Thoracic aorta (tissue), 2 donors: ENCODE results near the gene MITF. TPM values are rescaled to one million over a fixed set of nuclear protein-coding genes. Genes with fewer than 3 reads are reported as not detected.

Experiments
- ATAC-seq: fragments of 150-250 bp; one replicate; pipeline ENCODE4 v1.8.0; 2017; ENCODE audit warnings: low read depth; ENCODE audit not compliant: insufficient number of reproducible peaks, low FRiP score
- DNase-seq: peaks from one replicate; pipeline ENCODE4 v3.0.0-alpha.2; 2020; ENCODE audit warnings: low spot score
- H3K27ac ChIP-seq, 2 donors: fragments of 200-600 bp; sonication (generic); 1 replicate in 1 of 2; 2 replicates in 1 of 2; pipeline ENCODE4 v1.5.1; 2016; ENCODE audit warnings: mild to moderate bottlenecking in 2 of 2, moderate library complexity in 2 of 2
- H3K27me3 ChIP-seq: fragments of 200-600 bp; sonication (generic); replicated peaks from 2 replicates; pipeline ENCODE4 v1.6.0; 2016; ENCODE audit warnings: mild to moderate bottlenecking; ENCODE audit not compliant: insufficient read depth
- H3K36me3 ChIP-seq: fragments of 200-600 bp; sonication (generic); one replicate; pipeline ENCODE4 v1.5.1; 2016
- H3K4me1 ChIP-seq, 2 donors: fragments of 200-600 bp; sonication (generic); 1 replicate in 1 of 2; 2 replicates in 1 of 2; pipeline versions ENCODE4 v1.5.1 to v1.6.0; 2016; ENCODE audit warnings: low read depth in 2 of 2, mild to moderate bottlenecking in 1 of 2; ENCODE audit not compliant: control insufficient read depth in 1 of 2
- H3K4me3 ChIP-seq: fragments of 200-600 bp; sonication (generic); 2 replicates; pipeline ENCODE4 v1.5.1; 2016; ENCODE audit warnings: mild to moderate bottlenecking
- H3K9me3 ChIP-seq: fragments of 200-600 bp; sonication (generic); 2 replicates; pipeline ENCODE4 v1.5.1; 2016
- CTCF ChIP-seq: fragments of 200-600 bp; sonication (generic); IDR thresholded peaks from one replicate; pipeline ENCODE4 v1.5.1; 2019; ENCODE audit warnings: antibody characterized with exemption
- total RNA-seq, 2 donors: library from RNA; depleted of rRNA; stranded (reverse); fragments of >200 nt; gene quantifications; one replicate each; pipeline versions ENCODE4 v1.1.0 to v1.2.3, GENCODE V29; 2016

The MITF gene
- total RNA-seq, 2 donors from 2014 or later = 12.3 to 12.7 TPM

- Histone ChIP-seq H3K27ac (no peak overlapping the region), H3K36me3 (no peaks in the 10 kb centered on the region), H3K4me3 (no peak overlapping the region), H3K9me3 (no peaks in the 10 kb centered on the region), H3K27me3 (no peaks in the 10 kb centered on the region), H3K4me1 (peaks cover 4 to 10% of the 10 kb centered on the region in 2 donors)
- ATAC-seq (no peak), DNase-seq (no peak)
- TF ChIP-seq CTCF = no peak
Measured at GRCh38 chr3:69882560-69882959, 143.3 kb downstream of the MITF start.

GRCh38 chr3:69888040-69888942 lies 149.0 kb downstream of the MITF start:
- DNase-seq (no peak), ATAC-seq (no peak)
- H3K27ac ChIP-seq = peak overlapping the region; percentile 40 to 56
- TF ChIP-seq CTCF = no peak
- H3K36me3 ChIP-seq = no peaks in the 10 kb centered on the region
- H3K27me3 ChIP-seq = no peaks in the 10 kb centered on the region
- peaks cover 10 to 30% of the 10 kb centered on the region in 2 donors for H3K4me1 ChIP-seq
- H3K4me3 ChIP-seq = peak overlapping the region; percentile 54
- no peaks in the 10 kb centered on the region for H3K9me3 ChIP-seq

- Histone ChIP-seq H3K27me3 (no peaks in the 10 kb centered on the region), H3K27ac (peak overlapping the region; percentile 40 to 56), H3K9me3 (no peaks in the 10 kb centered on the region), H3K36me3 (no peaks in the 10 kb centered on the region), H3K4me3 (peak overlapping the region; percentile 54), H3K4me1 (peaks cover 10 to 30% of the 10 kb centered on the region in 2 donors)
- ATAC-seq (no peak), DNase-seq (no peak)
- TF ChIP-seq CTCF = no peak
Measured at GRCh38 chr3:69888943-69889315, 149.7 kb downstream of the MITF start.

GRCh38 chr3:69890084-69890483 lies 150.8 kb downstream of the MITF start:
- no peaks in the 10 kb centered on the region for H3K9me3 ChIP-seq
- DNase-seq (no peak), ATAC-seq (no peak)

More at GRCh38 chr3:69890084-69890483, 150.8 kb downstream of the MITF start:
- H3K27me3 ChIP-seq = no peaks in the 10 kb centered on the region
- no peaks in the 10 kb centered on the region for H3K36me3 ChIP-seq
- H3K27ac ChIP-seq = no peak overlapping the region
- peaks cover 10 to 30% of the 10 kb centered on the region in 2 donors for H3K4me1 ChIP-seq
- TF ChIP-seq CTCF = no peak
- no peak overlapping the region for H3K4me3 ChIP-seq
